Liver (tissue), 9 donors: ENCODE data around the gene DNAJC10. TPM values are rescaled to one million over a fixed set of nuclear protein-coding genes. Genes with fewer than 3 reads are reported as not detected.

Experiments
- DNase-seq: peaks from one replicate; pipeline ENCODE4 v3.0.0-alpha.2; 2017; ENCODE audit warnings: low spot score
- H3K27ac ChIP-seq, 2 donors: one replicate each; pipeline ENCODE4 v1.7.0; 2013; ENCODE audit warnings: inconsistent platforms in 2 of 2, low read length in 2 of 2, control low read depth in 1 of 2, low read depth in 1 of 2, mild to moderate bottlenecking in 1 of 2
- H3K27me3 ChIP-seq, 4 donors: one replicate each; pipeline versions ENCODE4 v1.6.1 to v1.7.0; 2013; ENCODE audit warnings: low read length in 3 of 4, inconsistent platforms in 1 of 4, mild to moderate bottlenecking in 1 of 4, moderate library complexity in 1 of 4; ENCODE audit not compliant: control insufficient read depth in 4 of 4, insufficient read depth in 4 of 4
- H3K36me3 ChIP-seq, 4 donors: one replicate each; pipeline versions ENCODE4 v1.6.1 to v1.7.0; 2013; ENCODE audit warnings: low read length in 3 of 4, mild to moderate bottlenecking in 3 of 4, low read depth in 1 of 4, moderate library complexity in 1 of 4; ENCODE audit not compliant: control insufficient read depth in 4 of 4, insufficient read depth in 3 of 4
- H3K4me1 ChIP-seq, 4 donors: one replicate each; pipeline versions ENCODE4 v1.6.1 to v1.7.0; 2013; ENCODE audit warnings: low read length in 3 of 4, mild to moderate bottlenecking in 3 of 4, moderate library complexity in 1 of 4; ENCODE audit not compliant: control insufficient read depth in 4 of 4, insufficient read depth in 4 of 4
- H3K4me3 ChIP-seq, 3 donors: one replicate each; pipeline versions ENCODE4 v1.6.1 to v1.7.0; 2013; ENCODE audit warnings: low read length in 3 of 3, control low read depth in 1 of 3, low read depth in 1 of 3, mild to moderate bottlenecking in 1 of 3
- H3K9ac ChIP-seq, 2 donors: one replicate each; pipeline ENCODE4 v1.7.0; 2013; ENCODE audit warnings: low read length in 2 of 2, mild to moderate bottlenecking in 2 of 2, moderate library complexity in 2 of 2, control low read depth in 1 of 2, low read depth in 1 of 2
- H3K9me3 ChIP-seq, 4 donors: one replicate each; pipeline versions ENCODE4 v1.6.1 to v1.7.0; 2013; ENCODE audit warnings: low read length in 3 of 4; ENCODE audit not compliant: control insufficient read depth in 4 of 4
- ATF3 ChIP-seq: IDR thresholded peaks from 2 replicates; pipeline ENCODE4 v1.6.1; 2016; ENCODE audit warnings: antibody characterized with exemption
- CTCF ChIP-seq: fragments of 150-350 bp; IDR thresholded peaks from 2 replicates; pipeline ENCODE4 v1.5.1; 2017; ENCODE audit warnings: improper control_type of control experiment, low read depth, low read length; ENCODE audit not compliant: missing input control
- EGR1 ChIP-seq, 2 donors: IDR thresholded peaks; 2 replicates each; pipeline ENCODE4 v1.6.1; 2016 to 2018; ENCODE audit warnings: antibody characterized with exemption in 2 of 2, low read depth in 2 of 2
- FOXA1 ChIP-seq: IDR thresholded peaks from 2 replicates; pipeline ENCODE4 v1.6.1; 2016; ENCODE audit warnings: antibody characterized with exemption
- FOXA2 ChIP-seq: IDR thresholded peaks from 2 replicates; pipeline ENCODE4 v1.6.1; 2016; ENCODE audit warnings: antibody characterized with exemption
- GABPA ChIP-seq, 2 donors: IDR thresholded peaks in 1 of 2; conservative IDR thresholded peaks in 1 of 2; 2 replicates each; pipeline ENCODE4 v1.6.1; 2016; ENCODE audit warnings: antibody characterized with exemption in 2 of 2, mild to moderate bottlenecking in 1 of 2, moderate library complexity in 1 of 2
- HNF4A ChIP-seq, 2 donors: conservative IDR thresholded peaks; 2 replicates each; pipeline ENCODE4 v1.6.1; 2016; ENCODE audit warnings: antibody characterized with exemption in 2 of 2, mild to moderate bottlenecking in 2 of 2
- HNF4G ChIP-seq: IDR thresholded peaks from 2 replicates; pipeline ENCODE4 v1.6.1; 2016; ENCODE audit warnings: antibody characterized with exemption
- JUND ChIP-seq, 2 donors: IDR thresholded peaks; 2 replicates each; pipeline ENCODE4 v1.6.1; 2016; ENCODE audit warnings: antibody characterized with exemption in 2 of 2
- MAX ChIP-seq: IDR thresholded peaks from 2 replicates; pipeline ENCODE4 v1.6.1; 2016; ENCODE audit warnings: antibody characterized with exemption
- NR2F2 ChIP-seq: IDR thresholded peaks from 2 replicates; pipeline ENCODE4 v1.6.1; 2016; ENCODE audit warnings: antibody characterized with exemption
- RAD21 ChIP-seq, 2 donors: IDR thresholded peaks; 2 replicates each; pipeline ENCODE4 v1.6.1; 2016; ENCODE audit warnings: antibody characterized with exemption in 2 of 2, mild to moderate bottlenecking in 2 of 2
- REST ChIP-seq: IDR thresholded peaks from 2 replicates; pipeline ENCODE4 v1.6.1; 2016; ENCODE audit warnings: antibody characterized with exemption, mild to moderate bottlenecking
- RXRA ChIP-seq, 2 donors: IDR thresholded peaks; 2 replicates each; pipeline ENCODE4 v1.6.1; 2017 to 2018; ENCODE audit warnings: antibody characterized with exemption in 2 of 2, mild to moderate bottlenecking in 1 of 2
- SP1 ChIP-seq: IDR thresholded peaks from 2 replicates; pipeline ENCODE4 v1.6.1; 2018; ENCODE audit warnings: antibody characterized with exemption, mild to moderate bottlenecking
- TAF1 ChIP-seq: conservative IDR thresholded peaks from 2 replicates; pipeline ENCODE4 v1.6.1; 2016; ENCODE audit warnings: antibody characterized with exemption, mild to moderate bottlenecking
- YY1 ChIP-seq: IDR thresholded peaks from 2 replicates; pipeline ENCODE4 v1.6.1; 2016; ENCODE audit warnings: antibody characterized with exemption, mild to moderate bottlenecking
- ZBTB33 ChIP-seq: IDR thresholded peaks from 2 replicates; pipeline ENCODE4 v1.6.1; 2016; ENCODE audit warnings: antibody characterized with exemption
- WGBS: extraction: QIAGEN DNeasy Blood & Tissue Kit; methylation state at CpG from one replicate; pipeline ENCODE4 v1.1.7; 2013; 5-methylcytosine and 5-hydroxymethylcytosine counted together
- polyA plus RNA-seq, 2 donors: library from polyadenylated mRNA; stranded (reverse) in 1 of 2; unstranded in 1 of 2; fragments of 200-250 nt in 1 of 2; fragments of >200 nt in 1 of 2; fragmentation: Nextera tagmentation in 1 of 2; extraction: Ambion mirVana in 1 of 2; gene quantifications; one replicate each; pipeline versions ENCODE4 v1.2.1 to v1.2.3, GENCODE V29; 2013 to 2015
- total RNA-seq, 2 donors: library from RNA; depleted of rRNA; stranded (reverse); fragments of >200 nt; gene quantifications; one replicate each; pipeline ENCODE4 v1.2.3, GENCODE V29; 2014
- donor health status: healthy.
- donor health status: healthy.
- donor health status: healthy.
- donor health status: healthy.
- donor health status: healthy.

DNAJC10 gene
- total and polyA plus RNA-seq, 4 donors = 16.3 to 46.4 (median 21.2) TPM

- Histone ChIP-seq H3K4me1 (no peaks in the 10 kb centered on the region), H3K27me3 (no peaks in the 10 kb centered on the region), H3K36me3 (no peaks in the 10 kb centered on the region), H3K4me3 (no peak overlapping the region), H3K27ac (no peak overlapping the region), H3K9me3 (no peaks in the 10 kb centered on the region), H3K9ac (no peak overlapping the region)
- WGBS = 87% methylated on average over 9 of the region's 9 CpGs
- no peak for DNase-seq
- TF ChIP-seq CTCF (no peak), GABPA (IDR thresholded peaks at IDR 0.05 in 1 of 2, conservative IDR thresholded peaks at IDR 0.05 in 1 of 2) (no peak), MAX (no peak), REST (no peak), FOXA2 (no peak), RXRA (IDR thresholded peaks at IDR 0.05) (no peak), FOXA1 (no peak), HNF4A (conservative IDR thresholded peaks at IDR 0.05) (no peak), ATF3 (no peak), NR2F2 (no peak), SP1 (no peak)
Observed at GRCh38 chr2:182833084-182833854, 117.2 kb downstream of the DNAJC10 start.

- no peak for TF ChIP-seq EGR1 (IDR thresholded peaks at IDR 0.05; ENCODE audit: low read depth in 2 of 2)
- TF ChIP-seq GABPA (IDR thresholded peaks at IDR 0.05 in 1 of 2, conservative IDR thresholded peaks at IDR 0.05 in 1 of 2) = no peak
- no peak for TF ChIP-seq RXRA (IDR thresholded peaks at IDR 0.05)
- TF ChIP-seq ZBTB33 = no peak
- TF ChIP-seq HNF4G = no peak
- TF ChIP-seq JUND (IDR thresholded peaks at IDR 0.05) = no peak
- TF ChIP-seq FOXA1 = no peak
- TF ChIP-seq SP1 = no peak
- TF ChIP-seq CTCF = no peak
- TF ChIP-seq MAX = no peak
- TF ChIP-seq RAD21 (IDR thresholded peaks at IDR 0.05) = no peak
- no peak for TF ChIP-seq TAF1
- TF ChIP-seq YY1 = no peak
- TF ChIP-seq FOXA2 = no peak
- Histone ChIP-seq H3K36me3 (no peaks in the 10 kb centered on the region), H3K9ac (no peak overlapping the region), H3K4me3 (no peak overlapping the region), H3K9me3 (no peaks in the 10 kb centered on the region), H3K4me1 (no peaks in the 10 kb centered on the region), H3K27me3 (no peaks in the 10 kb centered on the region), H3K27ac (no peak overlapping the region)
- WGBS = 80% methylated on average over 1 of the region's 1 CpG
- no peak for DNase-seq
Observed at GRCh38 chr2:182834293-182834692, 118.2 kb downstream of the DNAJC10 start.
